KMS-11 (cell line): ENCODE data around the gene BUD13.

Source experiments
- H2AFZ ChIP-seq: fragments of 200-600 bp; sonication (generic); 2 replicates; pipeline ENCODE4 v1.6.1; 2016; ENCODE audit warnings: antibody characterized with exemption, mixed run types, low read depth
- H3K27ac ChIP-seq: fragments of 200-600 bp; sonication (generic); 2 replicates; pipeline ENCODE4 v1.6.1; 2016; ENCODE audit warnings: mild to moderate bottlenecking, mixed run types
- H3K27me3 ChIP-seq: fragments of 200-600 bp; sonication (generic); 2 replicates; pipeline ENCODE4 v1.6.1; 2017; ENCODE audit warnings: mild to moderate bottlenecking, low read depth, mixed run types, moderate library complexity; ENCODE audit not compliant: insufficient read depth
- H3K36me3 ChIP-seq: fragments of 200-600 bp; sonication (generic); 2 replicates; pipeline ENCODE4 v1.6.1; 2017; ENCODE audit warnings: mild to moderate bottlenecking, mixed run types; ENCODE audit not compliant: insufficient read depth
- H3K4me1 ChIP-seq: fragments of 200-600 bp; sonication (generic); 2 replicates; pipeline ENCODE4 v1.6.1; 2016; ENCODE audit warnings: mild to moderate bottlenecking, low read depth, mixed run types; ENCODE audit not compliant: poor library complexity, severe bottlenecking
- H3K4me2 ChIP-seq: fragments of 200-600 bp; sonication (generic); 2 replicates; pipeline ENCODE4 v1.7.0; 2016; ENCODE audit warnings: mild to moderate bottlenecking, mixed run types
- H3K4me3 ChIP-seq: fragments of 200-600 bp; sonication (generic); IDR thresholded peaks from 2 replicates; pipeline ENCODE4 v1.6.1; 2017; ENCODE audit warnings: low read depth, low read length, mixed read lengths; ENCODE audit not compliant: insufficient read depth
- H3K79me2 ChIP-seq: fragments of 200-600 bp; sonication (generic); 2 replicates; pipeline ENCODE4 v1.6.1; 2016; ENCODE audit warnings: low read depth, mixed run types; ENCODE audit not compliant: insufficient read depth
- H3K9ac ChIP-seq: fragments of 200-600 bp; sonication (generic); 2 replicates; pipeline ENCODE4 v1.6.1; 2016; ENCODE audit warnings: mild to moderate bottlenecking, mixed run types
- H4K20me1 ChIP-seq: fragments of 200-600 bp; sonication (generic); 2 replicates; pipeline ENCODE4 v1.6.1; 2016; ENCODE audit warnings: mild to moderate bottlenecking, mixed run types; ENCODE audit not compliant: insufficient read depth
- CTCF ChIP-seq: fragments of 200-600 bp; sonication (generic); conservative IDR thresholded peaks from 2 replicates; pipeline ENCODE4 v1.6.1; 2017; ENCODE audit warnings: low read depth, mild to moderate bottlenecking, antibody characterized with exemption, low read length, moderate library complexity, mixed read lengths

Gene BUD13

GRCh38 chr11:116738975-116739374 is 33.8 kb downstream of the BUD13 start:
- Histone ChIP-seq H3K36me3 (no peaks in the 10 kb centered on the region), H3K4me1 (no peaks in the 10 kb centered on the region), H4K20me1 (no peaks in the 10 kb centered on the region), H3K9ac (no peak overlapping the region), H3K4me3 (no peak overlapping the region), H2AFZ (no peak overlapping the region), H3K27me3 (no peaks in the 10 kb centered on the region), H3K27ac (no peak overlapping the region), H3K4me2 (no peak overlapping the region), H3K79me2 (no peaks in the 10 kb centered on the region)
- TF ChIP-seq CTCF = no peak

- Histone ChIP-seq H3K27ac (no peak overlapping the region), H4K20me1 (no peaks in the 10 kb centered on the region), H3K36me3 (no peaks in the 10 kb centered on the region), H3K4me3 (no peak overlapping the region), H3K4me1 (no peaks in the 10 kb centered on the region), H3K27me3 (no peaks in the 10 kb centered on the region), H3K4me2 (no peak overlapping the region), H3K9ac (no peak overlapping the region), H2AFZ (no peak overlapping the region), H3K79me2 (no peaks in the 10 kb centered on the region)
- no peak for TF ChIP-seq CTCF
Observed at GRCh38 chr11:116736763-116737162, 36.0 kb downstream of the BUD13 start.

GRCh38 chr11:116733969-116734508 is 38.7 kb downstream of the BUD13 start:
- Histone ChIP-seq H3K4me3 (no peak overlapping the region), H3K27me3 (no peaks in the 10 kb centered on the region), H3K4me1 (no peaks in the 10 kb centered on the region), H3K79me2 (no peaks in the 10 kb centered on the region), H3K27ac (no peak overlapping the region), H3K9ac (no peak overlapping the region), H3K36me3 (no peaks in the 10 kb centered on the region), H2AFZ (no peak overlapping the region), H4K20me1 (no peaks in the 10 kb centered on the region), H3K4me2 (no peak overlapping the region)
- TF ChIP-seq CTCF = no peak

DNA sequence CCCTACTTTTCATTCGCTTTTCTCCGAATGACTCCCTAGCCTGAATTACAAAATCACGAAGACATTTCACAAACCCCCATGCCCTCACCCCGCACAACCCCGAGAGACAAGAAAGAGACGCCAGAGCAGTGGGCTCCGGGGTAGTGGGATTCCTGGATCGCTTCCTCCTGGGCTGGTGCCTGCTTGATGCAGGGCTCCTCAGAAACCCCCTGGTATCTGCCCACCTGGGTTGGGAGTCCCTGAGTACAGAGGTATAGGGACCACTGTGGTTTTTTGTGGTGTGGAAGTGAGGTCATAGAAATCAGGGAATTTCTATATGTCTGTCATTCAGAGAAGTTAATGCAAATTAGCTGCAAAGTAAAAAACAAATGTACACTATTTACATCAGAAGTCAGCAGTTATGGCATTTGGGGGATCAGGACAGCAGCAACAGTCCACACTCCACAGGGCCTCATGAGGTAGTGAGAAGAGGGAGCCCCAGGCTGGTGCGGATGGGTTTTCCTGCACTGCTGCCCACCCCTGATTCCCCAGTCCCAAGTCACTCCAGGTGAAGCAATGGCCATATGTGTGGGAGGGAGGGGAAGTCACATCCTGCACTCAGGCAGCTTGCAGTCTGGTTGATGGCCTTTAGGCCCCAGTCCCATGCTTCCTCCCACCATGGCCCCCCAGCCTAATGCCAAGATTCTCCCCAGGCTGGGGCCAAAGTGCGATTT is 39.6 kb downstream of the BUD13 start:
- Histone ChIP-seq H3K27ac (no peak overlapping the region), H3K4me2 (no peak overlapping the region), H4K20me1 (no peaks in the 10 kb centered on the region), H3K79me2 (no peaks in the 10 kb centered on the region), H2AFZ (no peak overlapping the region), H3K36me3 (no peaks in the 10 kb centered on the region), H3K4me1 (no peaks in the 10 kb centered on the region), H3K4me3 (no peak overlapping the region), H3K9ac (no peak overlapping the region), H3K27me3 (no peaks in the 10 kb centered on the region)
- TF ChIP-seq CTCF = no peak
